HEK293 (cell line): ENCODE data around the gene RNU7-1.

Experiments used
- CTCF ChIA-PET: fragments of 350-600 bp; formaldehyde crosslinking; extraction: SDS; loops from one replicate; lab custom pipeline; 2021; ENCODE audit warnings: antibody characterized with exemption; lab: Yijun Ruan, JAX
- POLR2A ChIA-PET: fragments of 300-600 bp; formaldehyde crosslinking; extraction: SDS; loops from one replicate; lab custom pipeline; 2020; ENCODE audit warnings: antibody characterized with exemption, inconsistent platforms; lab: Yijun Ruan, JAX
- H3K27ac ChIP-seq: fragments of 200-500 bp; sonication (Bioruptor generic); 2 replicates; pipeline ENCODE4 v1.5.1; 2014; ENCODE audit warnings: low read depth, low read length, control low read depth, inconsistent platforms; ENCODE audit errors: extremely low read depth
- H3K36me3 ChIP-seq, 2 experiments: fragments of 200-500 bp in 1 of 2; sonication (Bioruptor generic) in 1 of 2; 1 replicate in 1 of 2; 2 replicates in 1 of 2; pipeline ENCODE4 v1.5.1; 2014 to 2017; ENCODE audit warnings: inconsistent platforms in 2 of 2, low read length in 2 of 2; ENCODE audit not compliant: control insufficient read depth in 2 of 2, insufficient read depth in 1 of 2
- H3K4me1 ChIP-seq: fragments of 200-500 bp; sonication (Bioruptor generic); 2 replicates; pipeline ENCODE4 v1.5.1; 2014; ENCODE audit warnings: mild to moderate bottlenecking, low read length, inconsistent platforms; ENCODE audit not compliant: control insufficient read depth, insufficient read depth
- H3K4me3 ChIP-seq: 2 replicates; pipeline ENCODE4 v1.5.1; 2011; ENCODE audit warnings: low read depth, mild to moderate bottlenecking, control low read depth, low read length, moderate library complexity
- H3K9me3 ChIP-seq: fragments of 200-500 bp; sonication (Bioruptor generic); 2 replicates; pipeline ENCODE4 v1.5.1; 2014; ENCODE audit warnings: low read depth, low read length, inconsistent platforms; ENCODE audit not compliant: control insufficient read depth, insufficient read depth
- FEZF1 ChIP-seq: fragments of 450-650 bp; formaldehyde crosslinking; IDR thresholded peaks from 2 replicates; pipeline ENCODE4 v1.5.1; 2016; ENCODE audit warnings: missing biosample characterization, missing genetic modification characterization
- KLF17 ChIP-seq: fragments of 450-650 bp; formaldehyde crosslinking; IDR thresholded peaks from 2 replicates; pipeline ENCODE4 v1.5.1; 2016; ENCODE audit warnings: missing biosample characterization, missing genetic modification characterization
- MZF1 ChIP-seq: fragments of 450-650 bp; formaldehyde crosslinking; IDR thresholded peaks from 2 replicates; pipeline ENCODE4 v1.5.1; 2017; ENCODE audit warnings: missing biosample characterization, missing genetic modification characterization, borderline replicate concordance
- SCRT1 ChIP-seq: fragments of 450-650 bp; formaldehyde crosslinking; IDR thresholded peaks from 2 replicates; pipeline ENCODE4 v1.5.1; 2016; ENCODE audit warnings: missing biosample characterization, missing genetic modification characterization, borderline replicate concordance
- ZBTB44 ChIP-seq: fragments of 450-650 bp; IDR thresholded peaks from 2 replicates; pipeline ENCODE4 v1.5.1; 2018; ENCODE audit warnings: missing biosample characterization, mild to moderate bottlenecking, missing genetic modification characterization
- ZFHX2 ChIP-seq: fragments of 450-650 bp; formaldehyde crosslinking; conservative IDR thresholded peaks from 2 replicates; pipeline ENCODE4 v1.5.1; 2016; ENCODE audit warnings: missing biosample characterization, missing genetic modification characterization
- ZNF138 ChIP-seq: fragments of 450-650 bp; formaldehyde crosslinking; IDR thresholded peaks from 2 replicates; pipeline ENCODE4 v1.5.1; 2016; ENCODE audit warnings: missing biosample characterization, missing genetic modification characterization, borderline replicate concordance
- ZNF174 ChIP-seq: fragments of 450-650 bp; formaldehyde crosslinking; IDR thresholded peaks from 2 replicates; pipeline ENCODE4 v1.5.0; 2017; ENCODE audit warnings: missing biosample characterization, mild to moderate bottlenecking, missing genetic modification characterization
- ZNF184 ChIP-seq: fragments of 450-650 bp; IDR thresholded peaks from 2 replicates; pipeline ENCODE4 v1.5.1; 2018; ENCODE audit warnings: missing biosample characterization, mild to moderate bottlenecking, missing genetic modification characterization
- ZNF19 ChIP-seq: fragments of 450-650 bp; formaldehyde crosslinking; IDR thresholded peaks from 2 replicates; pipeline ENCODE4; 2016; ENCODE audit warnings: missing biosample characterization, missing genetic modification characterization, low read depth
- ZNF202 ChIP-seq: fragments of 450-650 bp; formaldehyde crosslinking; IDR thresholded peaks from 2 replicates; pipeline ENCODE4 v1.5.1; 2016; ENCODE audit warnings: missing biosample characterization, missing genetic modification characterization, borderline replicate concordance
- ZNF214 ChIP-seq: fragments of 450-650 bp; formaldehyde crosslinking; IDR thresholded peaks from 2 replicates; pipeline ENCODE4 v1.5.1; 2017; ENCODE audit warnings: missing biosample characterization, mild to moderate bottlenecking, missing genetic modification characterization, borderline replicate concordance
- ZNF416 ChIP-seq: fragments of 450-650 bp; formaldehyde crosslinking; IDR thresholded peaks from 2 replicates; pipeline ENCODE4 v1.5.1; 2016; ENCODE audit warnings: missing biosample characterization, missing genetic modification characterization
- ZNF549 ChIP-seq: fragments of 450-650 bp; IDR thresholded peaks from 2 replicates; pipeline ENCODE4 v1.5.1; 2018; ENCODE audit warnings: missing biosample characterization, missing genetic modification characterization, mild to moderate bottlenecking, inconsistent platforms, moderate library complexity
- ZNF600 ChIP-seq: fragments of 450-650 bp; formaldehyde crosslinking; IDR thresholded peaks from 2 replicates; pipeline ENCODE4 v1.5.1; 2016; ENCODE audit warnings: missing biosample characterization, missing genetic modification characterization
- ZNF624 ChIP-seq: fragments of 450-650 bp; formaldehyde crosslinking; IDR thresholded peaks from 2 replicates; pipeline ENCODE4 v1.5.1; 2017; ENCODE audit warnings: missing biosample characterization, missing genetic modification characterization
- ZNF664 ChIP-seq: fragments of 450-650 bp; formaldehyde crosslinking; IDR thresholded peaks from 2 replicates; pipeline ENCODE4 v1.5.1; 2016; ENCODE audit warnings: missing biosample characterization, missing genetic modification characterization
- ZNF707 ChIP-seq: fragments of 450-650 bp; formaldehyde crosslinking; IDR thresholded peaks from 2 replicates; pipeline ENCODE4 v1.5.1; 2016; ENCODE audit warnings: missing biosample characterization, missing genetic modification characterization
- ZNF837 ChIP-seq: fragments of 450-650 bp; formaldehyde crosslinking; IDR thresholded peaks from 2 replicates; pipeline ENCODE4 v1.5.1; 2016; ENCODE audit warnings: missing biosample characterization, missing genetic modification characterization
- TF ChIP-seq, protein P1 (sequence below): fragments of 450-650 bp; formaldehyde crosslinking; IDR thresholded peaks from 2 replicates; pipeline ENCODE4 v1.5.1; 2016; ENCODE audit warnings: missing biosample characterization, missing genetic modification characterization

Gene RNU7-1

GRCh38 chr12:6939191-6939540, 4.5 kb upstream of the RNU7-1 start:
- Histone ChIP-seq H3K9me3 (no peaks in the 10 kb centered on the region), H3K4me3 (no peak overlapping the region), H3K36me3 (peaks cover 22 to 60% of the 10 kb centered on the region in 2 experiments), H3K4me1 (peaks cover 6% of the 10 kb centered on the region), H3K27ac (no peak overlapping the region)
- ChIA-PET CTCF (interaction anchor here (0.9 to 4.9 kb wide), 7 partner anchors 9 to 174 kb away, joined by 3 to 53 read pairs (median 9); partner anchors contain the start of gene SPSB2), POLR2A (interaction anchor here (1.3 to 4.1 kb wide), 4 partner anchors 10 to 70 kb away, joined by 4 to 45 read pairs (median 14); partner anchors contain the start of genes SPSB2 and TPI1)
- TF ChIP-seq, protein P1, sequence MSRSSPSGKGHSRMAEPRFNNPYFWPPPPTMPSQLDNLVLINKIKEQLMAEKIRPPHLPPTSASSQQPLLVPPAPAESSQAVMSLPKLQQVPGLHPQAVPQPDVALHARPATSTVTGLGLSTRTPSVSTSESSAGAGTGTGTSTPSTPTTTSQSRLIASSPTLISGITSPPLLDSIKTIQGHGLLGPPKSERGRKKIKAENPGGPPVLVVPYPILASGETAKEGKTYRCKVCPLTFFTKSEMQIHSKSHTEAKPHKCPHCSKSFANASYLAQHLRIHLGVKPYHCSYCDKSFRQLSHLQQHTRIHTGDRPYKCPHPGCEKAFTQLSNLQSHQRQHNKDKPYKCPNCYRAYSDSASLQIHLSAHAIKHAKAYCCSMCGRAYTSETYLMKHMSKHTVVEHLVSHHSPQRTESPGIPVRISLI (tag by site-specific recombination), result no peak
- TF ChIP-seq ZNF416 (tag by site-specific recombination) (no peak), SCRT1 (tag by site-specific recombination) (no peak), ZNF19 (tag by site-specific recombination) (no peak), ZNF174 (tag by site-specific recombination) (no peak), ZNF664 (tag by site-specific recombination) (no peak), ZNF138 (no peak), ZNF549 (tag by site-specific recombination) (no peak)

DNA sequence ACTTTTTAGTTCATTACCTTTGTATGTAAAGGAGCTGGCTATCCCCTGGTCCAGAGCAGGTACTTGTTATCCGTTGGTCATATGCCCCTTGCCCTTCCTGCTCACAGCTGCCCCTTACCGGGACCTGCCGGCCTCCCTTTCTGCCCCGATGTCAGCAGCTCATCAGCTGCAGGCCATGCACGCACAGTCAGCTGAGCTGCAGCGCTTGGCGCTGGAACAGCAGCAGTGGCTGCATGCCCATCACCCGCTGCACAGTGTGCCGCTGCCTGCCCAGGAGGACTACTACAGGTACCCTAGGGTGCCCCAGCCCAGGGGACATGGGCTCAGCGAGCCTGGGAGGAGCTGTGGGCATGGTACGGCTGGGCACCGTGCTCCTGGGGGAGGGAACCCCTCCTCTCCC, 2.3 kb upstream of the RNU7-1 start:
- Histone ChIP-seq H3K27ac (no peak overlapping the region), H3K4me3 (no peak overlapping the region), H3K4me1 (peaks cover 17% of the 10 kb centered on the region), H3K36me3 (peaks cover 16 to 47% of the 10 kb centered on the region in 2 experiments; a peak in 2 of 3 replicates), H3K9me3 (no peaks in the 10 kb centered on the region)
- no peak for TF ChIP-seq FEZF1 (tag by site-specific recombination)
- peak; percentile 77 for TF ChIP-seq ZBTB44 (tag by site-specific recombination)
- TF ChIP-seq ZNF214, result no peak
- TF ChIP-seq KLF17 (tag by site-specific recombination), result no peak
- TF ChIP-seq ZFHX2, result no peak
- no peak for TF ChIP-seq ZNF19 (tag by site-specific recombination)
- TF ChIP-seq MZF1 (tag by site-specific recombination), result no peak
- no peak for TF ChIP-seq ZNF184 (tag by site-specific recombination)
- TF ChIP-seq ZNF600 (tag by site-specific recombination), result peak; percentile 41; the same call in 1 of the 2 replicates
- no peak for TF ChIP-seq ZNF707 (tag by site-specific recombination)
- no peak for TF ChIP-seq ZNF837
- no peak for TF ChIP-seq ZNF202 (tag by site-specific recombination)
- no peak for TF ChIP-seq ZNF624 (tag by site-specific recombination)
- POLR2A ChIA-PET, result interaction anchor here (0.7 to 3.0 kb wide), 3 partner anchors 16 to 72 kb away, joined by 3 to 18 read pairs (median 3); no protein-coding TSS in a partner anchor
- CTCF ChIA-PET, result interaction anchor here (0.6 to 2.5 kb wide), 4 partner anchors 17 to 172 kb away, joined by 3 to 10 read pairs (median 6); partner anchors contain the start of gene SPSB2
